HepG2 (cell line): ENCODE measurements around the gene RFX2.

Experiments used
- NR2C2 ChIP-seq: sonication (generic); formaldehyde crosslinking; IDR thresholded peaks from 2 replicates; pipeline ENCODE4 v1.4.0; 2020; ENCODE audit warnings: missing genetic modification reagents, mild to moderate bottlenecking, moderate library complexity, borderline replicate concordance
- TF ChIP-seq, protein P1 (sequence below): sonication (generic); formaldehyde crosslinking; IDR thresholded peaks from 2 replicates; pipeline ENCODE4 v1.5.0; 2020; ENCODE audit warnings: mild to moderate bottlenecking, missing genetic modification reagents, moderate library complexity

DNA sequence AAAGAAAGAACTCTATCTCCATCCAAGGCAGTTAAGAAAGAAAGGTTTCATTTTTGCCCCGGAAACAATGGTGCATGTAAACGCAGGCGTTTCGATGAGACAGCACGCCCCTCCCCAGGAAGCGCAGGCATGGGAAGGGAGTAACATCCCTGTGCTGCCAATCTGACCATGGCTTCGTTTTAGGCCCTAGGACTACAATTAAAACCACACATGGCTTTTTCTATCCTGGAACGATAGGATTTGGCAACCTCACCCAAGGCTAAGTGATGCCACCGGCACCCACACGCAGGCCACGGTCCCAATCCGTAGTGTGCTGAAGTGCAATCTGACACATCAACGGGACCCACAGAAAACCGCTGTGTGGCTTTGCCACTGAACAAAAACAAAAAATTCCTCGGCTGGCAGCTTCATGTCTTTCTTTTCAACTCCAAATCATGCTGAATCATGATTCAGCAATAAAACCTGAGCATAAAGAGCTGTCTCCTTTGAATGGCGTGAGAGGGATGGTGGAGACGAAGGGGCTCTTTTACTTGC, 156.6 kb downstream of the RFX2 start:
- no peak for TF ChIP-seq NR2C2 (CRISPR knock-in tag)
- TF ChIP-seq, protein P1, sequence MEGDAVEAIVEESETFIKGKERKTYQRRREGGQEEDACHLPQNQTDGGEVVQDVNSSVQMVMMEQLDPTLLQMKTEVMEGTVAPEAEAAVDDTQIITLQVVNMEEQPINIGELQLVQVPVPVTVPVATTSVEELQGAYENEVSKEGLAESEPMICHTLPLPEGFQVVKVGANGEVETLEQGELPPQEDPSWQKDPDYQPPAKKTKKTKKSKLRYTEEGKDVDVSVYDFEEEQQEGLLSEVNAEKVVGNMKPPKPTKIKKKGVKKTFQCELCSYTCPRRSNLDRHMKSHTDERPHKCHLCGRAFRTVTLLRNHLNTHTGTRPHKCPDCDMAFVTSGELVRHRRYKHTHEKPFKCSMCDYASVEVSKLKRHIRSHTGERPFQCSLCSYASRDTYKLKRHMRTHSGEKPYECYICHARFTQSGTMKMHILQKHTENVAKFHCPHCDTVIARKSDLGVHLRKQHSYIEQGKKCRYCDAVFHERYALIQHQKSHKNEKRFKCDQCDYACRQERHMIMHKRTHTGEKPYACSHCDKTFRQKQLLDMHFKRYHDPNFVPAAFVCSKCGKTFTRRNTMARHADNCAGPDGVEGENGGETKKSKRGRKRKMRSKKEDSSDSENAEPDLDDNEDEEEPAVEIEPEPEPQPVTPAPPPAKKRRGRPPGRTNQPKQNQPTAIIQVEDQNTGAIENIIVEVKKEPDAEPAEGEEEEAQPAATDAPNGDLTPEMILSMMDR = no peak
